IPS-NIHi11 (cell line): ENCODE results near the gene ZNF746.

Experiments used
- DNase-seq: peaks from one replicate; pipeline ENCODE4 v3.0.0; 2012; ENCODE audit warnings: mixed read lengths, low spot score

Gene ZNF746

DNA sequence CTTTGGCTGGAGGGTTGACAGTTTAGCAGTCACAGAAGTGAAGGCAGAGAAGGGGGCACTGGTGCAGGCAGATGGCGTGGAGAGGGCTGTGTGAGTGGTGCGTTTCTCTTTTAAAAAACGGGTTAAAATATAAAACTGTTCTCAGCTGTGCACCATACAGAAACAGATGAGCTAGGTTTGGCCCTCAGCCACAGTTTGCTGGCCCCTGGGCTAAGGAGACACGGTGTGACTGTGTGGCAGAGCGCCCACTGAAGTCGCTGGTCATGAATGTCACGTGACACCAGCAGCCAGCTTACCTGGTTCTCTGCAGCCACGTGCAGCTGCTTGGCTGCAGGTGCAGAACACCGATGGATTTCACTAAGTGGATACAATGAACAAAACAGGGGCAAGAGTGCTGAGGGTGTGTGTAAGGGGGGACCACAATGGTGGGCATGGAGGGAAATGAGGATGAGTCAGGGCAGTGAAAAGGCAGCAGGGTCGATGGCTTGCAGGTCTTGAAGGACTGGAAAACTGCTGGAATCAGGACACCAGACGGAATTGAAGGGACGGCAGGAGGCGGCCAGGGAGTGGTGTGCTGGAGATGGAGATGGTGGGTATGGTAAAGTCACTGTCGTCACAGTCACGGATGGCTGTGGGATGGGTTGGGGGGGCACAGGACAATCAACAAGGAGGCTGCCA lies 7.4 kb downstream of the ZNF746 start:
- no peak for DNase-seq

DNA sequence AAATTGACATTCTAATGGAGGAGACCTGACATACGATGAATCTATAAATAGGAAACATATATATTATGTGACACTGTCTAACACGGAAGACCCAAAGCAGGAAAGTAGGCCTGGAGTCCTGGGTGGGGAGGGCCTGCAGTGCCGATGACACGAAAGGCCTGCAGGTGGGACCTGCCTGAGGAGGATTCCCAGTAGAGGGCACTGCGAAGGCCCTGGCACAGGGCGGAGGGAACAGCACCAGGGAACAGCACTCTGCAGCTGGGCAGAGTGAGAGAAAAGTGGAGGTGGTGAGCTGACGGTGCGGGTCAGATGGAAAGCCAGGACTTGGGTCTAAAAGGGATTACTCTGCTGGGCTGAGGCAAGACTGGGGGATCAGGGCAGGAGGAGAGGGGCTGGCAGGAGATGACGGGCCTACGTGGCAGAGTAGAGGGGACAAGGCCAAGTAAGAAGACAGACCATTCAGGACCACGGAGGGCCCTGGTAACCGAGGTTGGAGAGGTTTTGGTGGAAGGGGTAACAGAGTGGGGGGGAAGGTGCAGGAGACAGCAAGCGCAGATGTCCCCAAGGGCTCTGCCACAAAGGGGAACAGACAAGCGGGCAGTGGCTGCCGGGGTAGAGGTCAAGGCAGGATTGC lies 8.1 kb downstream of the ZNF746 start:
- DNase-seq: peak; percentile 68

DNA sequence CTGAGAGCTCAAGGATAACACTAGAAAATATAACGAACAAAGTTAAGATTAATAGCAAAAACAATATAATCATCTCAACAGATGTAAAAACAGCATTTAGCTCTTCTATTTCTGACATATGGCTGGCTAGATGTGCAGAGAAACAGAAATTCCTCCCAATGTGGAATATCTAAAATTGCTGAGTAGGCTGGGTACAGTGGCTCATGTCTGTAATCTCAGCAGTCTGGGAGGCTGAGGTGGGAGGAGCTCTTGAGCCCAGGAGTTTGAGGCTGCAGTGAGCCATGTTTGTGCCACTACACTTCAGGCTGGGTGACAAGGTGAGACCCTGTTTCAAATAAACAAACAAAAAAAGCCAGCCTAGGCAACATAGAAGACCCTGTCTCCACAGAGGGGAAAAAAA lies 18.0 kb downstream of the ZNF746 start:
- no peak for DNase-seq

DNA sequence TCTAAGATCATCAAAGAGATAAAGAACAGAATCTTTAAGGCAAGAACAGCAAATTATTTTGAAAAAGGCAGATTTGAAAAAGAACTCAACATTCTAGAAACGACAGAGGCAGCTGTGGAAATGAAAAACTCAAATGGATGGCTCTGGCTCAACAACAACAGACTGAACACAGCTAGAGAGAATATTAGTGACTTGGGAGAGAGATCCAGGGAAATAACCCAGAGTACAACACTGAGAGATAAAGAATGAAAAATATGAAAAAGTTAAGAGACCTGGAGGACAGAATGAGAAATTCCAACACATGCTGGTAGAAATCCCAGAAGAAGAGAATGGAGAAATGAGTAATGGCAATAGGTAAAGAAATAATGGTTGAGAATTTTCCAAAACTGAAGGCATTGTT lies 18.9 kb downstream of the ZNF746 start:
- no peak for DNase-seq

DNA sequence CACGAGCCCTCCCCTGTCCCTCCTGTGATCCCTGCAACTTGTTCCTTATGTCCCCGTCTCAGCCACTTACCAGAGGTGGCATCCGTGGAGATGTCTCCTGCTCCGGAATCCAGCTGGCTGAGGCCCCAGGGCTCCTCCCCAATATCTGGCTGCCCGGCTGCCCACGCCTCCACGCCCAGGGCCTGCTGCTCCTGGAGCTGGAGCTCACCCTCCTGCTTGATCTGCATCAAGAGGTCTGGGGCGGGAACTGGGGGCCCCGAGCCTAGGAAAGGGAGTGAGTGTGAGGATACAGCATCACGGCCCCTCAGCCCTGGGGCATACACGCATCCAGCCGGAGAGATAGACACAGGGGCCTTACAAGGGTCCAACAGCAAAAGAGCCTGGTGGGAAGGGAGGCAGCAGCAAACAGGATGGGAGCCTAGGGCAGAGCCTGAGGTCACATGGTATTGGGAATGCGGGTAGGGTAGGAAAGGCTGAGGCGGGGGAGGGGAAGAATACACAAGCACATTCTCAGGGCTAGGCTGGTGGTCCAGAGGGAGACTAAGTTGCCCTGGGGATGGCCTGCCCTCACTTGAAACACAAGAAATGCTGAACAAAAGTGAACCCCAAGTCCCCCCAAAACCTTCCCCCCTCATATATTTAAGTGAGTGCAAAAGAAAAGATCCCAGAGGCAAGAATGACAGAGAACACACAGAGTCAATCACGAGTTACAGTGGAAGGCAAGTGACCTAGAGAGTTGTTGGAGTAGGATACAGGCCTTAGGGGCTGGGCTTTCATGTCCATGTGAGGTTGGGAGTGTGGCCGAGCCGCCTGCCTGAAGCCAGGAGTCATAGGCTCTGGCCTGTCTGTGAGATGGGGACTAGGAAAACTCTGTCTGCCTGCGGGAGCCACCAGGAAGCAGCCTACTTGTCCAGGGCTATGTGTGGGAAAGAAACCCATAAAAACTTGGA lies 19.8 kb downstream of the ZNF746 start:
- peak; percentile 81 for DNase-seq

DNA sequence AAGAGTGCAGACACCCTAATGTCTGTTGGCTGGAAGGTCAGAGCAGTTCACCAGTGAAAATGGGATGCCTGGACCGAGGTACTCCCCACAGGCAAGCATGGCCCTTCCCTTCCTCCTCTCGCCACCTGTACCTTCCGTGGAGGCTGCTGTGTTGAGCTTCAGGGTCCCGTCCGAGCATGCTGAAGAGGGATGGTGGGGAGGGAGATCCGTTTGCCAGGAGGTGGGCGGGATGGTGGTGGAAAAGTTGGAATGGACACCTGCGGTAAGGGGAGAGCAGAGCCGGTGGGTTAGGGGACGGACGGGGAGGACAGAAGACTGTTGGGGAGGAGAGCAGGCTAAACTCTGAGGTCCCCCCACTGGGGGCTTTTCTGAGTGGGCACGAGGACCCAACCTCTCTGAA lies 20.8 kb downstream of the ZNF746 start:
- no peak for DNase-seq

DNA sequence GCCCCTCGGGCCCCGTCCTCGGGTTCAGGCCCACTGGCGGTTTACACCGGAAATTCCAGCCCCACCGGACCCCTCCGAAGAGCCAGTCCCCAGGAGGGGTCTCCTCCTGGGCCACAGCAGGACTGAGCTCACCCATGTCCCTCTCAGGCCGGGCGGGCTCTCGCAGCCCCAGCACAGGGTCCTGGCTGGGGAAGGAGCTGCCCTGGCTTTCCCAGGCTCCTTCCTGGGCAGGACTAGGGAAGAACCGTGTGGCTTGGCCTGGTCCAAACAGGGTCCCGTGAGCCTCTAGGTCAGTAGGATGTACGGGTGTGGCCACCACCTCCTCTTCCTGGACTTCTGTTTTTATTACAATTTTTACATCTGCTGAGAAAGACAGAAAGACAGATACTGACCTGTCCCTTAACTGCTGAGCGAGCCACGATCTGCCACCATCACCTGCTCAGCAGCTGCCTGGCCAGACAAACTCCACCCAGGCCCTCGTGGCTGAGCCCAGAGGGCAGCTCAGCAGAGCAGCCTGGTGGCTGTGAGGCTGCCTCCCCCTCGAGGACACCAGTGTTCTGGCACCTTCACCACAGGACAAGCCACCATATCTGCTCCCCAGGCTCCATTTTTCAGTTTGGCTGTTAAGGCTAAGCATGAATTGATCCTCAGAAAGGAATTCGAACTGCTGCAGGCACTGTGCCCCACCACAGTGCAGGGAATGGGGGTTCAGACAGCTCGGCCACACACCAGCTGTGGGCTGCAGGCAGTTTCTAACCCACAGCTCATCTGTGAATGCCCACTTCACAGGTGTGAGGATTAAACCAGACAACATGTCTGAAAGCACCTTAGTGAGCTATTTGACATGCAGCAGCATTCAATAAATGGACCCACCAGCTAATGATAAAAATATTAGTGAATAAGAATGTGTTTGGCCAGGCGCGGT lies 22.2 kb downstream of the ZNF746 start:
- DNase-seq: no peak

DNA sequence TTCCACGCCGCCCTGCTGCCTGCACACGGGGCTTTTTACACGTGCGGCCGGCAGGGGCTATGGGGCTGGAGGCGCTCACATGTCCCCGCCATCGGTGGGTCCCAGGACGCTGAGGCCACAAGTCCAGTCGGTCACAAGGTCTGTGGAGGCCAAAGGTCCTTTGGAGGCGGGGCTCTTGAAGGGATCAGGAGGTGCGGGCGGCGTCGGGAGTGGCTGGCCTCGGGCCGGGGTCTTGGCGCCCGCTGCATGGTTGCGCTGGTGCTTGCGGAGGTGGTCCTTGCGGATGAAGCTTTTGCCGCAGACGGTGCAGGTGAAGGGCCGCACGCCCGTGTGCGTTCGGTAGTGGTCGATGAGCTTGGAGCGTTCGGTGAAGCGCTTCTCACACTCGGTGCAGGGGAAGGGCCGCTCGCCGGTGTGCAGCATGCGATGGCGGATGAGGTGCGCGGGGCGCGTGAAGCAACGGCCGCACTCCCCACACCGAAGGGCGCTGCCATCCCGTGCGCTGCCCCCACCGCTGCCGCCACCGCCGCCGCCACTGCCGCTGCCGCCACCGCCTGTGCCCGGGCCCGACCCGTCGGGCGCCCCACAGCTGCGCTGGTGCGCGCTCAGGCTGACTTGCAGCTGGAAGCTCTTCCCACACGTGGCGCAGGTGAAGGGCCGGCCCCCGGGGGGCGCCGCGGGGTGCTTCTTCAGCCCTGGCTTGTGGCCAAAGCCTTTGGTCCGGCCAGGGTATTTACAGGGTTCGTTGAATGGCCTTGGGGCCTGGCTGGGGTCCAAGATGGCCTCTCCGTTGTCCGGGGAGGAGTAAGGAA lies 23.1 kb downstream of the ZNF746 start:
- peak; percentile 55 for DNase-seq

DNA sequence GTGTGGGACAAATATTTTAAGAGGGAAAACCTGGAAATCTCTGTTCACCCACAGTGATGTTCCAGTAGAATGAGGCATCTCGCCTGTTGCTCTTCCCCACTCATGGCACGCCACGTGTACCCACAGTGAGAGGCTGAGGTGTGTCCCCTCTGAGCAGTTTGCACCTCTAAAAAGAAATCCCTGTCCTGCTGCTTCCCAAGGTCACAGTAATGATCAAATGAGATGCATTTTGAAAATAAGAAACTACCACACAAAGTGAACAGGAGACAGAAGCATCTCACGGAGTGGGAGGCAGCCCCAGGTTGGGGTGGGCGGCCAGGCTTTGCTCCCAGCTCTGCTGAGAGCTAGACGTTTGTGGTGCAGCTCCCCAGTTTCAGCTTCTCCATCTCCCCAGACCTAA lies 24.4 kb downstream of the ZNF746 start:
- DNase-seq: no peak

DNA sequence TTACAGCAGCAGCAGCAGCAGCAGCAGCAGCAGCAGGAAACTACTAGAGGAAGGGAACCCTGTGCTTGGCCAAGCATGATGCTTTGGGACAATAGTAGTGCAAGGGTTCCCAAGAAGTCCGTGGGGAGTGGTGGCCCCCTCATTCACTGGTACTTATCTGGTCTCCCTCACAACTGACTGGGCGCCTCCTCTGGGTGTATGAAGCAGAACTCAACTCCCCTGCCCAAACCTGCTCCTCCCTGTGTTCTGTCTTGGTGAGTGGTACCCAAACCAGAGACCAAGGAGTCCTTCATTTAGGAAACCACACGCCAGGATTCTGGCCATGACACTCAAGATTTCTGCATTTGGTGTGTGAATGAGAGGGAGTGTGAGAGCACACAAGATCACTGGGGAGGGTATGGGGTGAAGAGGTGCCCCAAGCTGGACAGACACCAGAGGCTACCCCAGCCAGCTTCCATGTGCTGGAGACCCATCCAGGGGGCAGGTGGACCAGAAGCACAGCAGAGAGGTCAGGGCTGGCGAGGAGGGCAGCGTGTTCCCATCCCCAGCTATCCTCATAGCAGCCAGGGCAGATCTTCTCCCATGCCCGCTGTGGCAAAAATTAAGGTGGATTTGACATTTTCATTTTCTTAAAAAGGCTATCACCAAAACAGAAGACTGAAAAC lies 26.2 kb downstream of the ZNF746 start:
- no peak for DNase-seq

DNA sequence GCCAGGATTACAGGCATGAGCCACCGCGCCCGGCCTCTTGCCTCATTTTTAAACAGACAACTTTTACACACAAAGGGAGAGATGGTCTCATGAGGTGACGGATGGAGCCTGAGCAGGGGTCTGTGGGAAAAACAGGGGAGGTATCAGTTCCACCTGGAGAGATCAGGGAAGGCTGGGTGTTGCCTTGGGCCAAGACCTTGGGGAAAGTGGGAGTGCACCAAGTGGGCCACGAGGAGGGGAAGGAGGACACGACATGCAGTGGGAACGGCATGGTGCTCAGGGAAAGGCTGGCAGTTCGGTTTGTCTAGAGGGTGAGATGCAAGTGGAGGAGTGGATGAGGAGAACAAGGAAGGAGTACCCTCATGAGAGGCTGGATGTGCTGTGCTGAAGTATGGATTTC lies 27.8 kb downstream of the ZNF746 start:
- no peak for DNase-seq

DNA sequence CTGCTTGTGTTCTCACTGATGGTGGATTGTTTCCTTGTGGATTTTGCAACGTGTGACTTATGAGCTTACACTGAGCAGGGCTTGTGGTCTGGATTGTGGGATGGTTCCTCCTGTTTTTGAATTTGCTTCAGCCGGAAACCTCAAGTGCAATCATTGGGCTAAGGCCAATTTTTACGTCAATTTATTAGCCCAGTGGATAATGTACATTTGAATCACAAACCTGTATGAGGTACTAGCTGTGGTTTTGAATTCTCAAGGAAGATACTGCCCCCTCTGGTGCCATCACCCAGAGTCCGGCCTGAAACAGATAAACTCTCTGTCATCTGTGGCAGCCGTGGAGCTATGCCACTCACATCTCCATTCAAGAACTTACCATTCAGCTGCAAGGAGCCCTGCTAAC lies 29.4 kb downstream of the ZNF746 start:
- no peak for DNase-seq

DNA sequence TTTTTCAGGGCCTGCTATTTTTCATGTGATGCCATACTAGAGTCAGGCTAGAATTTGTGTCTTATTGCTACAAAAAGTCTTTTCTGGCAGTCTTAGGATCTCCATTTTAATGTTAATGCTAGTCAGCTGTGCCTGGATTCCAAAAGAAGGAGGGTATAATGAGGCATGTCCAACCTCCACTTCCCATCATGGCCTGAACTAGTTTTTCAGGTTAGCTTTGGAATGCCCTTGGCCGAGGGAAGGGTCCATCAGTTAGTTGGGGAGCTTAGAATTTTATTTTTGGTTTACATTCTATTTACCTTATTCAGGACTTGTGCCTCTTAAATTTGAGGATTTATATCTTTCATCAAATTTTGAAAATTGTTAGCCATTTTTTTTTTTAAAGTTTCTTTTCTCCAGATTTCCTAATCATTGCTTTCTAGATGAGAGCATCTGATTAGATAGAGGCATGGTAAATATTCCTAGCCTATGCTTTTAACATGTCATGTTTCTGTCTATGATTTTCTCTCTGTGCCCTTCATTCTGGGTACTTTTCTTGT lies 30.2 kb downstream of the ZNF746 start:
- DNase-seq: no peak

DNA sequence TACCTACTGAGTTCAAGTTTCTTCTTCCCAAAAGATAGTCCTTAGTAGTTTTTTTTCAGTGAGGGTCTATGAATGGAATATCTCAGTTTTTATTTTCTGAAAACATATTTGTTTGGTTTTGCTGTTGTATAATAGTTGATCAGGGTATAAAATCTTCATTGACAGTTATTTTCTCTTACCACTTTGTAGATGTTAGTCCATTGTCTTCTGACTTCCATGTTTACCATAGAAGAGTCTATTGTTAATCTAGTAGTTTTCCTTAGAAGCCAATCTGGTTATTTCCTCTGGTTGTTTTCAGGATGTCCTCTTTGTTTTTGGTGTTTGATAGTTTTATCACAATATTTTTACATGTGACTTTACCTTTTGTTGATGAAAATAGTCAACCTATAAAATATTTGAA lies 31.2 kb downstream of the ZNF746 start:
- DNase-seq: no peak

DNA sequence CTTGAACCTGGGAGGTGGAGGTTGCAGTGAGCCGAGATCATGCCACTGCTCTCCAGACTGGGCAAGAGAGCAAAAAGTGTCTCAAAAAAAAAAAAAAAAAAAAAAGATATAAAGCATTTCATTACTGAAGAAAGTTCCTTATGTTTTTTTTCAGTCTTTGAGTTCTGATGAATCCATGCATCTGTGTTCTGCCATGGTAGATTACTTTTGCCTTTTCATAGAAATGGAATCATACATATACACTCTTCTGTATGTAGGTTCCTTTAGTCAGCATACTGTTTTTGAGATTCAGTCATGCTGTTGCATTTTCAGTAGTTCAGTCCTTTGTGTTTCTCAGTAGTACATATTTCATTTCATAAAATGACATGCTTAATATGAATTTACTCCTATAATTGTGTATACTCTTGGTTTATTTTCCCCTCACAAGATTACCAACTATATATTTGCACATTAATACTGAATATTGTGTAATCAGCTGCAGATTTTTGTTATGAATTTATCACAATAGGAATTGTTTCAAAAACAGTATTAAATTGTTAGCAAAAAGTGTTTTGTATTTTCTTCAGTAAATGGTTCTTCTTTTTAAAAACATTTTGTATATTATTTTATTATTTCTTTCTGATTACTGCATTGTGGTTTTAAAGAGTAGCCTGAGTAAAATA lies 34.0 kb downstream of the ZNF746 start:
- no peak for DNase-seq

DNA sequence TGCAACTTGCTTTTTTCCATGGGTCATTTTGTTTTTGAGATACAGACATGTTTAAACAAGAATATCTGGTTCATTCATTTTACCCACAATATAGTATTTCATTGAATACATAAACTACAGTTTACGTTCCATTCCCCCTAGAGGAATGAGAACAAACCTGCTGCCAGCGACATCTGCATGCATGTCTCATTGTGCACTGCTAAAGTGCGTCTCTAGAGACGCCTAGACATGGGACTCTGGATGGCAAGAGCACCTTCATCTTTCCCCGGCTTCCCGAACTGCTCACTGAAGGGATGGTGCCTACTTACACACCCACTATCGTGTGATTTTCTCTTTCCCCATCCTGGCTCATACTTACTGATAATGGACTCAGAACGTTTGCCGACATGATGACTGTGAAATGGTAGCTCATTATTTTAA lies 35.5 kb downstream of the ZNF746 start:
- DNase-seq: no peak

DNA sequence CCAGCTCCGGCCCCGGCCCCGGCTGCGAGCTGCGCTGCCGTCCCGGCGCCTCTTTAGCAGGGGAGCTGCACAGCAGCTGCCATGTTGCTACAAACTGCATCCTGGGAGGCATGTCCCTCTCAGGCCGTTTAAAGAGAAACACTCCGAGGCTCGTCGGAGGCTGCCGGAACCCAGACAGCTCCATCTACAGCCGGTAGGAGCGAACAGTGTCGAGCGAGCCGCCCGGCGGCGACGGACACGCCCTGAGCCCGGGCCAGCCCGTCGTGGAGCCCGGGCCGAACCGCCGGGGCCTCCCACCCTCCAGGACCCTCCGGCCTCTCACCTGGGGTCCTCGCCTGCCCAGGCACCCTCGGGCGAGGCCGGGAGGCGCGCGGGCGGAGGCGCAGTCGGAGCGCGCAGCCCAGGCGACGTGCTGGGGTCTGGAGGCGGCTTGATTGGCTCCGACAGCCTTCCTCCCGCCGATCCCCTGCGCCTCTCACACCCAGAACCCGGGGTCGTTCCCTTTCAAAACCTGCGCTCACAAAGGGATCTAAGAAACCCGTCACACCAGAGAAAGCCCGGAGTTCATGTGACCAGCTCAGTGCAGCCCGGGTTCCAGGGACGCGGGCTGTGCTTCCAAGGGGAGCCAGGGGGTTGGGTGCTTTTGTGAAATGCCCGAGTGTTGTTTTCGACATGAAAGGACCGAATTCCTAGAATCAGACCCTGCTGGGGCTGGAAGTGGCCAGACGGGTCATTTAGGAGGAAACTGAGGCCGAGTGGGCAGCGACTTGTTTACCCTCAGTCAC lies 36.9 kb downstream of the ZNF746 start, which contains the start of gene ZNF777:
Gene ZNF777 (minus strand): TSS at position 570 of the 785 bp plus-strand sequence. CDS start 5,040 bp downstream, outside the sequence.
- peak; percentile 92 for DNase-seq
